Neural cell (in vitro differentiated cells): ENCODE data around the gene RGS3. TPM values are rescaled to one million over a fixed set of nuclear protein-coding genes. Genes with fewer than 3 reads are reported as not detected.

Experiments used
- H2AFZ ChIP-seq: fragments of 200-600, 300-800 bp; sonication (generic), shearing (Covaris generic); 2 replicates; pipeline ENCODE4 v1.6.0; 2014; ENCODE audit warnings: low read depth, mild to moderate bottlenecking, antibody characterized with exemption, low read length, moderate library complexity
- H3F3A ChIP-seq: fragments of 200-600 bp; shearing (Covaris generic); 2 replicates; pipeline ENCODE4 v1.6.1; 2016; ENCODE audit warnings: mild to moderate bottlenecking, moderate library complexity, mixed read lengths, antibody characterized with exemption, low read length; ENCODE audit not compliant: insufficient read depth, poor library complexity, severe bottlenecking
- H3K27ac ChIP-seq: fragments of 200-600, 300-800 bp; sonication (generic), shearing (Covaris generic); 2 replicates; pipeline ENCODE4 v1.5.1; 2014; ENCODE audit warnings: mild to moderate bottlenecking, low read length, moderate library complexity
- H3K27me3 ChIP-seq: fragments of 300-800, 200-600 bp; sonication (generic), shearing (Covaris generic); 2 replicates; pipeline ENCODE4 v1.6.0; 2014; ENCODE audit warnings: mild to moderate bottlenecking, low read depth, low read length, moderate library complexity; ENCODE audit not compliant: insufficient read depth
- H3K36me3 ChIP-seq: fragments of 300-800, 200-600 bp; sonication (generic), shearing (Covaris generic); 2 replicates; pipeline ENCODE4 v1.5.1; 2014; ENCODE audit warnings: mild to moderate bottlenecking, antibody characterized with exemption, low read length, moderate library complexity; ENCODE audit not compliant: insufficient read depth
- H3K4me2 ChIP-seq: fragments of 300-800, 200-600 bp; sonication (generic), shearing (Covaris generic); 2 replicates; pipeline ENCODE4 v1.6.0; 2014; ENCODE audit warnings: mild to moderate bottlenecking, low read length
- H3K4me3 ChIP-seq: fragments of 300-800, 200-600 bp; sonication (generic), shearing (Covaris generic); 2 replicates; pipeline ENCODE4 v1.5.1; 2014; ENCODE audit warnings: mild to moderate bottlenecking, low read length, moderate library complexity
- H3K79me2 ChIP-seq: fragments of 200-600 bp; shearing (Covaris generic); replicated peaks from 2 replicates; pipeline ENCODE4 v1.6.0; 2014; ENCODE audit warnings: mild to moderate bottlenecking, low read length, moderate library complexity; ENCODE audit not compliant: insufficient read depth
- H3K9ac ChIP-seq: fragments of 300-800, 200-600 bp; sonication (generic), shearing (Covaris generic); 2 replicates; pipeline ENCODE4 v1.6.1; 2016; ENCODE audit warnings: mild to moderate bottlenecking, low read length, mixed read lengths
- H3K9me2 ChIP-seq: fragments of 200-600 bp; shearing (Covaris generic); 2 replicates; pipeline ENCODE4 v1.6.1; 2016; ENCODE audit warnings: mild to moderate bottlenecking, low read length, mixed read lengths; ENCODE audit not compliant: insufficient read depth
- H3K9me3 ChIP-seq: fragments of 200-600, 300-800 bp; sonication (generic), shearing (Covaris generic); 2 replicates; pipeline ENCODE4 v1.6.1; 2016; ENCODE audit warnings: mild to moderate bottlenecking, mixed run types, low read length, moderate library complexity, mixed read lengths
- H4K20me1 ChIP-seq: fragments of 200-600 bp; shearing (Covaris generic); 2 replicates; pipeline ENCODE4 v1.6.1; 2016; ENCODE audit warnings: mild to moderate bottlenecking, mixed run types; ENCODE audit not compliant: insufficient read depth
- CTCF ChIP-seq: fragments of 450-650 bp; IDR thresholded peaks from 2 replicates; pipeline ENCODE4 v1.5.1; 2014; ENCODE audit warnings: antibody characterized with exemption, mild to moderate bottlenecking, moderate library complexity; ENCODE audit not compliant: poor library complexity, severe bottlenecking
- EP300 ChIP-seq: fragments of 450-650 bp; conservative IDR thresholded peaks from 2 replicates; pipeline ENCODE4 v1.6.1; 2014; ENCODE audit warnings: antibody characterized with exemption, mild to moderate bottlenecking, moderate library complexity; ENCODE audit not compliant: poor library complexity, severe bottlenecking
- EZH2 ChIP-seq: fragments of 200-600, 300-800 bp; shearing (Covaris generic), sonication (generic); IDR thresholded peaks from 2 replicates; pipeline ENCODE4 v1.6.1; 2014; ENCODE audit warnings: antibody characterized with exemption, low read length, borderline replicate concordance, mild to moderate bottlenecking; ENCODE audit not compliant: insufficient read depth, poor library complexity, severe bottlenecking
- MXI1 ChIP-seq: fragments of 450-650 bp; conservative IDR thresholded peaks from 2 replicates; pipeline ENCODE4 v1.6.1; 2014; ENCODE audit warnings: antibody characterized with exemption, mild to moderate bottlenecking; ENCODE audit not compliant: poor library complexity, severe bottlenecking
- POLR2AphosphoS5 ChIP-seq: IDR thresholded peaks from 2 replicates; pipeline ENCODE4 v1.6.1; 2012
- RAD21 ChIP-seq: fragments of 450-650 bp; conservative IDR thresholded peaks from 2 replicates; pipeline ENCODE4 v1.6.1; 2014; ENCODE audit warnings: antibody characterized with exemption, mild to moderate bottlenecking, moderate library complexity
- REST ChIP-seq: IDR thresholded peaks from 2 replicates; pipeline ENCODE4 v1.6.1; 2012; ENCODE audit warnings: borderline replicate concordance
- SMC3 ChIP-seq: fragments of 450-650 bp; conservative IDR thresholded peaks from 2 replicates; pipeline ENCODE4 v1.6.1; 2014; ENCODE audit warnings: antibody characterized with exemption, mild to moderate bottlenecking, moderate library complexity; ENCODE audit not compliant: poor library complexity
- TAF1 ChIP-seq: IDR thresholded peaks from 2 replicates; pipeline ENCODE4 v1.6.1; 2012; ENCODE audit warnings: low read depth
- polyA plus RNA-seq: library from polyadenylated mRNA; depleted of rRNA; stranded (reverse); fragments of >200 nt; gene quantifications from 2 replicates; pipeline ENCODE4 v1.2.3, GENCODE V29; 2014

Gene RGS3
- polyA plus RNA-seq, 1 donor from 2014 or later, result 25.3 TPM

DNA sequence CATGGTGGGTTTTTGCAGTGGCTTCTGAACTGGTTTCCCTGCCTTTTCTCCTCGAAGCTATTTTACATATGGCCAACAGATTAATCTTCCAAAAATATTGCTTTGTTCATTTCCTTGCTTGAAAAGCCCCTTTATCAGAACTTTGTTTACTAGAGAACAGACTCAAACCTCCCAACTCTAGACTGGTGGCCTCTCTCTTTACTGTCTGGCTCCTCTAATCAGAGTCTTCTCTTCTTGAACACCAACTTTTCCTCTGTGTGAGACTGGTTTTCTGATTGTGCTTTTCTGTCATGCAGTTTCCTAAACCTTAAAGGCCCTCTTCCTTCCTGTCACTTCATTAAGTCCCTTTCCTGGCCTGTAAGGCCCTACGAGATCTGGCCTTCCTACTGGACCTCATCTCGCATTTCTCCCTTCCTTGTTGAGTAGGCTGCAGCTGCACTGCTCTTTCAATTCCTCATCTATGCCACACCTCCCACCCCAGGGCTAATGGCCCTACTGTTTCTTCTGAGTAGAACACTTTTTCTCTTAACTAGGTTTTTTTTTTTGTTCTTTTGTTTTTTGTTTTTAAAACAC, 47.3 kb upstream of the RGS3 start (continued):
- no peak for TF ChIP-seq REST

DNA sequence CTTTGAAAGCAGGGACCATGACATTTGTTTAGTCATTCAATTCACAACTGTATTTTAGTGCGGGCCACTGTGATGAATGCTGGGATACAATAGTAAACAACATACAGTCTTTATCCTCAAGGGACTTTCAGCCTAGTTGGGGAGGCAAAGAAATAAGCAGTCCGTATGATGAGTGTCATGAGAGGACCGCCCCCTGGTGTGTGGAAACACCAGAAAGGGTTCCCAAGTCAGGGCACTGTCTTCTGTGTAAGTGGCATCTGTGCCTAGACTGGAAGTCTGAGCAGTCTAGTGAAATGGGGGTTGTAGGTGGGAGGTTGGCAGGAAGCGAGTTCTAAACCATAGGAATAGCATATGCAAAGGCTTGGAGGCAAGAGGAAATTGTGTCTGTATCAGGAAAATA, 46.2 kb upstream of the RGS3 start:
- no peak overlapping the region for H3K4me2 ChIP-seq
- H2AFZ ChIP-seq, result no peak overlapping the region
- no peaks in the 10 kb centered on the region for H3K79me2 ChIP-seq
- no peaks in the 10 kb centered on the region for H4K20me1 ChIP-seq
- no peak overlapping the region for H3K27ac ChIP-seq
- H3K4me3 ChIP-seq, result no peak overlapping the region
- TF ChIP-seq RAD21 (no peak), EZH2 (no peak), TAF1 (no peak), REST (no peak), EP300 (no peak)
- H3K36me3 ChIP-seq, result no peaks in the 10 kb centered on the region
- H3F3A ChIP-seq, result no peaks in the 10 kb centered on the region
- no peaks in the 10 kb centered on the region for H3K9me3 ChIP-seq
- H3K9me2 ChIP-seq, result no peaks in the 10 kb centered on the region
- no peaks in the 10 kb centered on the region for H3K27me3 ChIP-seq
- no peak overlapping the region for H3K9ac ChIP-seq

- no peaks in the 10 kb centered on the region for H3K27me3 ChIP-seq
- H3F3A ChIP-seq, result no peaks in the 10 kb centered on the region
- no peaks in the 10 kb centered on the region for H3K9me2 ChIP-seq
- H3K36me3 ChIP-seq, result no peaks in the 10 kb centered on the region
- no peak overlapping the region for H3K4me3 ChIP-seq
- no peak overlapping the region for H2AFZ ChIP-seq
- no peak overlapping the region for H3K9ac ChIP-seq
- no peaks in the 10 kb centered on the region for H4K20me1 ChIP-seq
- H3K9me3 ChIP-seq, result no peaks in the 10 kb centered on the region
- no peak overlapping the region for H3K27ac ChIP-seq
- H3K4me2 ChIP-seq, result no peak overlapping the region
- TF ChIP-seq TAF1 (no peak), POLR2AphosphoS5 (no peak), EZH2 (no peak), EP300 (no peak), CTCF (no peak), SMC3 (no peak), RAD21 (no peak), REST (no peak), MXI1 (no peak)
- H3K79me2 ChIP-seq, result no peaks in the 10 kb centered on the region
These were observed 41.8 kb upstream of the RGS3 start for GRCh38 chr9:113421726-113422125.
